ENCODE results near the gene AAR2. TPM values are rescaled to one million over a fixed set of nuclear protein-coding genes. Genes with fewer than 3 reads are reported as not detected.

The AAR2 gene
- total RNA-seq, 1 donor from 2014 or later = 13.3 TPM

DNA sequence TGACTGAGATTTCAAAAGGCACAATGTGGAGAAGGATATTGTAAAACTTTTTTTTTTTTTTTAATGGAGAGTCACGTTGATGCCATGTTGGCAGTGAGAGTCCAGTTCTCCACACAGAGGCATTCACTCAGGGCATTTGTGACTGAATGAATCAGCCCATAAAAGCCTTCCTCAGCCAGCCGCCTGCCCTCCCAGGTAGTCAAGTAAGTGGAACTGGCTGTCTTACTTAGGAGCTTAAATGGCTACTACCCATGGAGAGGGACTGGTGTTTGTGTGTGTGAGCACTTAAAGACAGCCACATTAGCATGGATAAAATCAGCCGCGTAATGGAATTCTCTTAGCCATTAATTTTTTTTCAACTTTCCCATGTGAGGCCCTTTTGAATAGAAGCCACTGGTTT lies 12.6 kb downstream of the AAR2 start:
- Histone ChIP-seq H3K4me3 (no peak overlapping the region), H3K27me3 (ENCODE audit: low read depth) (no peaks in the 10 kb centered on the region), H3K27ac (replicated peaks) (no peak overlapping the region), H3K36me3 (peaks cover 75% of the 10 kb centered on the region), H3K9me3 (replicated peaks) (no peaks in the 10 kb centered on the region), H3K4me1 (peaks cover 3% of the 10 kb centered on the region)
- intact Hi-C loops (cut with micrococcal nuclease) = no loop called here
- DNase-seq = no peak
- TF ChIP-seq, protein P1, sequence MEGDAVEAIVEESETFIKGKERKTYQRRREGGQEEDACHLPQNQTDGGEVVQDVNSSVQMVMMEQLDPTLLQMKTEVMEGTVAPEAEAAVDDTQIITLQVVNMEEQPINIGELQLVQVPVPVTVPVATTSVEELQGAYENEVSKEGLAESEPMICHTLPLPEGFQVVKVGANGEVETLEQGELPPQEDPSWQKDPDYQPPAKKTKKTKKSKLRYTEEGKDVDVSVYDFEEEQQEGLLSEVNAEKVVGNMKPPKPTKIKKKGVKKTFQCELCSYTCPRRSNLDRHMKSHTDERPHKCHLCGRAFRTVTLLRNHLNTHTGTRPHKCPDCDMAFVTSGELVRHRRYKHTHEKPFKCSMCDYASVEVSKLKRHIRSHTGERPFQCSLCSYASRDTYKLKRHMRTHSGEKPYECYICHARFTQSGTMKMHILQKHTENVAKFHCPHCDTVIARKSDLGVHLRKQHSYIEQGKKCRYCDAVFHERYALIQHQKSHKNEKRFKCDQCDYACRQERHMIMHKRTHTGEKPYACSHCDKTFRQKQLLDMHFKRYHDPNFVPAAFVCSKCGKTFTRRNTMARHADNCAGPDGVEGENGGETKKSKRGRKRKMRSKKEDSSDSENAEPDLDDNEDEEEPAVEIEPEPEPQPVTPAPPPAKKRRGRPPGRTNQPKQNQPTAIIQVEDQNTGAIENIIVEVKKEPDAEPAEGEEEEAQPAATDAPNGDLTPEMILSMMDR (IDR thresholded peaks at IDR 0.05; ENCODE audit: borderline replicate concordance) = no peak

DNA sequence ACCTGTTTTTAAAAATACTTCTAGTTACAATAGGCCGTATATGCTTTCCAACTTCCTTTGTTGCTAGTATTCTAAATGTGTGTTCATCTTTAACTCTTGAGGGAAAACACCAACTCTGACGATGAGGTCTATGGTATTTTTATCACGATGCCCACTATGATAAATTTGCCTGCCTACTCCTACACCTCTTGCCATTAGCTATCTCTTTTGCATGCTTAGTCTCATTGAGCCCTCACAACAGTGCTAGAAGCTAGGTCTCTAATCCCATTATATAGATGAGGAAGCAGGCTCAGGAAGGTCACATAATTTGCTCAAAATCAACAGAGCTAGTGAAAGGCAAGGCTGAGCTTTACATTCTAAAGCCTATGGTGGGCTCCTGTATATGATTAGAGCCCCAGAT lies 13.2 kb downstream of the AAR2 start:
- DNase-seq = no peak
- TF ChIP-seq, protein P1 (IDR thresholded peaks at IDR 0.05; ENCODE audit: borderline replicate concordance) = no peak
- H3K36me3 ChIP-seq = peaks cover 72% of the 10 kb centered on the region
- H3K27me3 ChIP-seq (ENCODE audit: low read depth) = no peaks in the 10 kb centered on the region
- no peaks in the 10 kb centered on the region for H3K9me3 ChIP-seq (replicated peaks)
- intact Hi-C loops (cut with micrococcal nuclease) = no loop called here
- no peak overlapping the region for H3K27ac ChIP-seq (replicated peaks)
- no peak overlapping the region for H3K4me3 ChIP-seq
- no peaks in the 10 kb centered on the region for H3K4me1 ChIP-seq

DNA sequence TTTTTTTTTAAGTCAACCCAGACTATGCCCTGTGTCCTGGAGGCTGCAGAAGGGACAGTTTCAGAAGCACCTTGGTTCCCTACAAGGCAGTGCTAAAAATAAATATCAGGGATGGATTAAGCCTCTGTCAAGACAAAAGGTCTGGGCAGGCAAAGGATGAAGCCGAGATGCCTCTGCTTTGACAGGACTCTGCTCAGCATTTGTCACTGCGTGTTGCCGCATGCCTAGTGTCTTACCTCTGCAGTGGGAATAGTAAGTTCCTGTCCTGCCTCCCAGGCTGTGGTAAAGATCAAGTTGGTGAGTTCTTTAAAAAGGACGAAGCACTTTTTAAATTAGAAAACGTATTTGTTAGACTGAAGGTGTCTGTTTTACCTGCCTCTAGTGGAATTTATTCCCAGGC lies 15.1 kb downstream of the AAR2 start:
- Histone ChIP-seq H3K4me3 (no peak overlapping the region), H3K4me1 (no peaks in the 10 kb centered on the region), H3K27ac (replicated peaks) (no peak overlapping the region), H3K9me3 (replicated peaks) (no peaks in the 10 kb centered on the region), H3K27me3 (ENCODE audit: low read depth) (no peaks in the 10 kb centered on the region), H3K36me3 (peaks cover 71% of the 10 kb centered on the region)
- intact Hi-C loops (cut with micrococcal nuclease) = no loop called here
- DNase-seq = no peak
- TF ChIP-seq, protein P1 (IDR thresholded peaks at IDR 0.05; ENCODE audit: borderline replicate concordance) = no peak

DNA sequence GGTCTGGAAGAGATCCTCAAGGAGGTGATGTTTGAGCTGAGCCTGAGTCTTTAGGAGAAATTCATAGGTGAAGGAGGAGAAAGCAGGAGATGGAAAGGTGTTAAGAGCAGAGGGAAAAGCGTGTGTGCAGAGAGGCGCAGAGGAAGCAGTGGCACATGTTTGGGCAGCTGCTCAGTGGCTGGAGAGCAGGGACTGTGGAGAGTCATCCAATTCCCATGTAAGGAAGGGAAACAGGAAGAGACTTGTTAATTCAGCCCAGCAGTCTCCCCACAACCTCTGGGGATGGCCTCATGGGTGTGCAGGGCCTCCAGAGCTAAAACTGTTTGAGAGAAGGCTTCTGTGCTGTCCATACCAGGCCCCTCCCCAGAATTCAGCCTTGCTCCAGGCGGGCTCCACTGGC lies 16.2 kb downstream of the AAR2 start:
- H3K36me3 ChIP-seq = peaks cover 69% of the 10 kb centered on the region
- H3K27ac ChIP-seq (replicated peaks) = no peak overlapping the region
- no peaks in the 10 kb centered on the region for H3K27me3 ChIP-seq (ENCODE audit: low read depth)

DNA sequence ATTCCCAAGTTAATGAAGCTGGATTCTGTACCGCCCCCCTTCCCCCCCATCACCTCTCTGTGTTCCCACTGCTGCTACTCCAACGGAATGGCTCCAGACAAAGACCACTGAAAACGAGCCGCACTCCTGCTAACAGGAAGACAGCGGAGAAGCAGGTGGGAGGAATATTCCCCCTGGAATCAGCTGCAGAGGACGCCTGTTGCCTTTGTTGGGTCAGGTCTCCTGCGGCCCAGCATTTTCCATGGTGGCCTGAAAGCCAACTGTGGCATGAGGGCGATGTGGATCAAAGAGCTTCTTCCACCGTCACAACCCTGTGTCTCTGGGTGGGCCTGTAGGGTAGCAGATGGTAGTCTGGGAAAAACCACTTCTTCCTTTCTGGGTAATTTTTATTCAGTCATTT lies 16.8 kb downstream of the AAR2 start:
- no peaks in the 10 kb centered on the region for H3K27me3 ChIP-seq (ENCODE audit: low read depth)
- H3K27ac ChIP-seq (replicated peaks) = no peak overlapping the region
- TF ChIP-seq, protein P1 (IDR thresholded peaks at IDR 0.05; ENCODE audit: borderline replicate concordance) = no peak
- H3K4me1 ChIP-seq = no peaks in the 10 kb centered on the region
- intact Hi-C loops (cut with micrococcal nuclease) = no loop called here
- DNase-seq = no peak
- H3K36me3 ChIP-seq = peaks cover 64% of the 10 kb centered on the region
- H3K4me3 ChIP-seq = no peak overlapping the region
- no peaks in the 10 kb centered on the region for H3K9me3 ChIP-seq (replicated peaks)

More for the DNA sequence above, 16.2 kb downstream of the AAR2 start:
- no peak for DNase-seq
- H3K4me3 ChIP-seq = no peak overlapping the region
- intact Hi-C loops (cut with micrococcal nuclease) = no loop called here
- no peaks in the 10 kb centered on the region for H3K9me3 ChIP-seq (replicated peaks)
- TF ChIP-seq, protein P1 (IDR thresholded peaks at IDR 0.05; ENCODE audit: borderline replicate concordance) = no peak
- H3K4me1 ChIP-seq = no peaks in the 10 kb centered on the region

DNA sequence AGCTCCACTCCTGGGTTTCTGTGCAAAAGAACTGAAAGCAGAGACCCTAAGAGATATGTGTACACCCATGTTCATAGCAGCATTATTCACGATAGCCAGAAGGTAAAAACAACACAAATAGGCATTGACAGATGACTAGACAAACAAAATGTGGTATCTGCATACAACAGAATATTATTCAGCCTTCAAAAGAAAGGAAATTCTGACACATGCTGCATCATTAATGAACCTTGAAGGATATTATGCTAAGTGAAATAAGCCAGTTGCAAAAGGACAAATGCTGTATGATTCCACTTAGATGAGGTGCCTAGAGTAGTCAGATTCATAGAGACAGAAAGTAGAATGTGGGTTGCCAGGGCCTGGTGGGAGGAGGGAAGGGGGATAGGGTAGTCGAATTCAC lies 17.8 kb downstream of the AAR2 start:
- no peak for DNase-seq
- Histone ChIP-seq H3K4me3 (no peak overlapping the region), H3K27me3 (ENCODE audit: low read depth) (no peaks in the 10 kb centered on the region), H3K27ac (replicated peaks) (no peak overlapping the region), H3K9me3 (replicated peaks) (no peaks in the 10 kb centered on the region), H3K4me1 (no peaks in the 10 kb centered on the region), H3K36me3 (peaks cover 54% of the 10 kb centered on the region)
- intact Hi-C loops (cut with micrococcal nuclease) = no loop called here
- TF ChIP-seq, protein P1 (IDR thresholded peaks at IDR 0.05; ENCODE audit: borderline replicate concordance) = no peak

Measured in left ventricle myocardium inferior (tissue), 1 donor.